T-helper 1 cell (primary cell): ENCODE measurements around the gene KLHL14.
"Not testable (repeated sequence)": the region's sequence is repeated elsewhere in the genome, so short reads cannot be mapped to it uniquely, and the experiment has no call there.

Experiments
- DNase-seq, 5 donors: peaks; one replicate each; pipeline ENCODE4 v3.0.0-alpha.2; 2012 to 2020
- total RNA-seq, 4 donors: gene quantifications; one replicate each; lab custom pipeline; 2026; lab: John Stamatoyannopoulos, UW

The KLHL14 gene
- 0 reads per million in 4 donors for total RNA-seq

DNA sequence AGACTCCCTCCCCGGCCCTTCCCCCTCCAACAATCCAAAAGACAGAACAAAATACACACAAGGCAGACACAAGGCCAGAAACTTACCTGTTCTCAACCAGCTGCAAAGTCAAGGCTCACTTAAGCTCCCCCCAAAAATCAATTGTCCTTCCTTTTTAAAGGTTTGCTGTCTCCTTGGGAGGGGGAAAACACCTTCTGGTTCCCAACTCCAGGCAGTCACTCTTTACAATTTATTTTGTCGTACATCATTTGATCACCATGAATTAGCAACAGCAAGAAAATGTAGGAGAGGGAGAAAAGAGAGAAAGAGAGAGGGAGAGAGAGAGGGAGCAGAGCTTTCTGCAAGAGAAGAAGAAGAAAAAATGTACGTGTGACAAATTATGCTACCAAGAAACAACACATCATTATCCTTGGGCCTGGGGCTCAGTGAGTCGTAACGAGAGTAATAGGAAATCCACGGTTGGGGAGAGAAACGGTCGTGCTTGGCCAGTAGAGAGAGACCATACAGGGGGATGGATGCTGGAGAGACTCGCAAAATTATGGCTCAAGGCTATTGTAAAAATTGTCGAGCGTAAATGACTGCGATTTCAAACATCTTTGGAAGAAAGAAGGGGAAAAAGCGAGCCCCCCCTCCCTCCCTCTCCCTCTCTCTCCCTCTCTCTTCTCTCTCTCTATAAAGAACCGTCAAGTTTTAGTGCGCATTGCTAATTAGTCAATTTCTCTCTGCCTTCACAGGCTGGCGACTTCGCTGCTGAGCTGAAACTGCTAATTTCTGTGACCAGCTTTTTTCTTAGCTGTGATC, at the start of gene KLHL14:
KLHL14 (minus strand) TSS at position 443 of the 801 bp plus-strand sequence. CDS start 2,432 bp downstream, outside the sequence.
- DNase-seq, result no peak

GRCh38 chr18:32822197-32822596, 49.4 kb upstream of the KLHL14 start:
- no peak for DNase-seq

GRCh38 chr18:32815881-32816280, 43.1 kb upstream of the KLHL14 start:
- no peak for DNase-seq

DNA sequence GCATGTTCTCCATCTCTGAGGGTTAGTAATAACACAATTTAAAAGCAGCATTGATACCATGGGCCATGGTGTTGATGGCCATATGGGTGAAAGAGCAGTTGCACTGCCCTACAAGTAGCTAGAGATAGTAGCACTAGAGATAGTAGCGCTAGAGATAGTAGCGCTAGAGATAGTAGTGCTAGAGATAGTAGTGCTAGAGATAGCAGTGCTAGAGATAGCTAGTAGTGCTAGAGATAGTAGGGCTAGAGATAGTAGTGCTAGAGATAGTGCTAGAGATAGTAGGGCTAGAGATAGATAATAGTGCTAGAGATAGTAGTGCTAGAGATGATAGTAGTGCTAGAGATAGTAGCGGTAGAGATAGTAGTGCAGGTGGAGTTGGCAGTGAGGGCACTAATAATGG, 39.5 kb upstream of the KLHL14 start:
- no peak for DNase-seq

DNA sequence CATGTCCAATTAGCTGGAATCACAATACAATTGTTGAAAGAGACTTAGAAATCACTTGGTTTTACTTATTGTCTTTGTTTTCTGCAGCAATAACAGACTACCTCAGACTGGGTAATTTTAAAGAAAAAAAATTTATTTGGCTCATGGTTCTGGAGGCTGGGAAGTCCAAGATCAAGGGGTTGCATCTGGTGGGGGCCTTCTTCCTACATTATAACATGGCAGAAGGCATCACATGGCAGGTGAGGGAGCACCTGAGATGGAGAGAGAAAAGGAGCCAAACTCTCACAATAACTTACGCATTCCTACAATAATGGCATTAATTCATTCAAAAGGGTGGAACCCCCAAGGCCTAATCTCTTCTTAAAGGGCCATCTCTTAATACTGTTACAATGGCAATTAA, 37.5 kb upstream of the KLHL14 start:
- DNase-seq, result no peak

GRCh38 chr18:32805354-32805753, 32.5 kb upstream of the KLHL14 start:
- no peak for DNase-seq

DNA sequence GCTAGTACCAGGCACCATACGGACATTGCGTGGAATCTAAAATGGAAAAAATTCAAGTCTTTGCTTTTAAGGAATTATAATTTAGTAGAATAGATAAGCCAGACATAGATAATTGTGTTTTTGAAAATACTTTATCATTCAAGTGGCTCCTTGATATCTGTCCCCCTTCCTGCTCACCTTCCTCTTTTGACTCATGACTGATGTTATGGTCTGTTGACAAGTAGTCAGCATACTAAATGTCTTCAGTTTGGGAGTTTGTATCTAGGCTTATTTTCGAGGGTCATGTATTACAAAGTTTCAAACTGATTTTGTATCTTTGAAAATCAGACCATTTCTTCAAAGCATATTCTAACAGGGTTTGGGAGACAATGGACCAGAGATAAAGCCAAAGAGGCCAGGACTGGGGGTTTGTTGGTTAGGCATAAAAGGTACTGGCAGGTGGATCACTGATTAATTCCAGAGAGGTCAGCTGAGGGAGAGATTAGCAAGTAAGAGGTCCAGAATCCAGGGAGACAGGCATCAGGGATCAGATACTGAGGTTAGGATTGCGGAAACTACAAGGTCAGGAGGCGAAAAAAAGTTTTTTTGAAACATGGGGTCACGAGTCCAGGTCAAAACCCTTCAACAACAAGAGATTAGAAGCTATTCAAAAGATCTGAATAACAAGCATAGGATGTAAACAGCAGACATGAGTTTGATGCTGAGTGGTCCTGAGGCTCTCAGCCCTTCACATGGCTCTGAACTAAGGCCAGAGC, 31.5 kb upstream of the KLHL14 start:
- no peak for DNase-seq

- no peak for DNase-seq
Measured at GRCh38 chr18:32803568-32803967, 30.7 kb upstream of the KLHL14 start.

- no peak for DNase-seq
Measured at GRCh38 chr18:32802591-32803451, 30.0 kb upstream of the KLHL14 start.

DNA sequence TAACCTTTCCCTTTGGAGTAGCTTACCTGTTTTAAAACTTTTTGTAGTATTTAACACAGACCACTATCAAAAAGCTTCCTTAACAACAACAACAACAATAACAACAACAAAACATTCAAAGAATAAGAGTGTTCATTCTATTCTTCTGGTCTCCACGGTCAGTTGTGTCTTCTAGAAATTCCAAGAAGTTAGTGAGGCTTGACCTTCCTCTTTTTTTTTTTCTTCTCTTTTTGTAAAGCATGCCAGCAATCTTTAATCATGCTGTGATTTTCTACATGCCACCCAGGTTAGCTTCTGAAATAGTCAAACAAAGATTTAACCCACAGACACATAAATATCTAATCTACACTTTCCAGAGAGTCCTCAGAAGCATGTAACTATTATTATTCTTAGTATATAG, 28.4 kb upstream of the KLHL14 start:
- DNase-seq, result no peak

- no peak for DNase-seq
Measured at GRCh38 chr18:32798209-32798960, 25.6 kb upstream of the KLHL14 start.

DNA sequence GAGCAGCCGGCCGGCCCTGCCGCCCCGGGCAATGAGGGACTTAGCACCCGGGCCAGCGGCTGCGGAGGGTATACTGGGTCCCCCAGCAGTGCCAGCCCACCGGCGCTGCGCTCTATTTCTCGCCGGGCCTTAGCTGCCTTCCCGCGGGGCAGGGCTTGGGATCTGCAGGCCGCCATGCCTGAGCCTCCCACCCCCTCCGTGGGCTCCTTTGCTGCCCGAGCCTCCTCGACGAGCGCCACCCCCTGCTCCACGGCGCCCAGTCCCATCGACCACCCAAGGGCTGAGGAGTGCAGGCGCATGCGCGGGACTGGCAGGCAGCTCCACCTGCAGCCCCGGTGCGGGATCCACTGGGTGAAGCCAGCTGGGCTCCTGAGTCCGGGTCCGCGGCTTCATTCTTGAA, 21.8 kb upstream of the KLHL14 start:
- DNase-seq, result not testable (repeated sequence)

DNA sequence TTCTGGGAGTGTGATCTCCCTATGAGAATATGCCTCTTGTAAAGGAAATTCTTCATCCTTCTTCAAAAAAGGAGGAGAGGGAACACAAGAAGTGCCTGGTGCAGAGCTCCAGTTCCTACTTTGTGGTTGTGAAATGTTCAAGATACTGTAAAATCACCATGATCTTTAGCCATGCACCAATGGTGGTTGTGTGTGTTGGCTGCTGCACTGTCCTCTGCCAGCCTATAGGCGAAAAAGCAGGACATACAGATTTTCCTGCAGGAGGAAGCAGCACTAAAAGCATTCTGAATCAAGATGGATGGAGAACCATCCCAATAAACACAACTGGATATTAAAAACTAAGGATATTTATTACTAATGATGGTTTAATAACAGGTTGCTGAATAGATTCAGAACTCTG, 6.2 kb upstream of the KLHL14 start:
- DNase-seq, result no peak

DNA sequence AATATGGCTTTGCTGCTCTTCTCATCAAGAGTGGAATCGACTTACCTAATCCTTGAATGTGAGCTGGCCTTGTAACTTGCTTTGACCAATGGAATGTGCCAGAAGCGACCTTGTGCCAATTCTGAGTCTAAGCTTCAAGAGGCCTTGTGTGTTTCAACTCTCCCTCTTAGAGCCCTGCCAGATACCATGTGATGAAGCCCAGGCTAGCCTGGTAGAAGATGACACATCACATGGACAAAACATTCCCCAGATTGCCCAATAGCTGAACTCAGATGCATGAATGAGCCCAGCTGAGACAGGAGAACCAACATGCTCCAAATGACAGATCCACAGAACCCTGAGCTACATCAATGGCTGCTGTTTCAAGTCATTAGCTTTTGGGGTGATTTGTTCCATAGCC, 4.2 kb upstream of the KLHL14 start:
- DNase-seq, result no peak

GRCh38 chr18:32776561-32776960, 3.7 kb upstream of the KLHL14 start:
- no peak for DNase-seq

- no peak for DNase-seq
Measured at GRCh38 chr18:32775628-32776027, 2.8 kb upstream of the KLHL14 start.

DNA sequence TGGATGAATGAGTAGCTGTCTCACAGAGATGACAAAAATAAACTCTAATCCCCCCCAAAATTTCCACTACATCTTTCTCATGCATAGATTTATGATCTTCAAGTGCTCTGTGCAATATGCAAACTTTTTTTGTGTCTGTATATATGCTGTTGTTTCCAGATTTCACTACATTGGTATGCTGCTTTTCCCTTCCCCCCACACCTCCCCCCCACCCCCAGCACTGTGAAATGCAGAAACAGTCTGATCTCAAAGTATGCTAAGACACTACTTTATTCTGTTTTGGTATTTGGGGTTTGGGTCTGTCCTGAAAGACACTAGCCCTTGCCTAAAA, 524 bp upstream of the KLHL14 start:
- no peak for DNase-seq

- DNase-seq, result no peak
Measured at GRCh38 chr18:32771871-32772580, 797 bp downstream of the KLHL14 start.

DNA sequence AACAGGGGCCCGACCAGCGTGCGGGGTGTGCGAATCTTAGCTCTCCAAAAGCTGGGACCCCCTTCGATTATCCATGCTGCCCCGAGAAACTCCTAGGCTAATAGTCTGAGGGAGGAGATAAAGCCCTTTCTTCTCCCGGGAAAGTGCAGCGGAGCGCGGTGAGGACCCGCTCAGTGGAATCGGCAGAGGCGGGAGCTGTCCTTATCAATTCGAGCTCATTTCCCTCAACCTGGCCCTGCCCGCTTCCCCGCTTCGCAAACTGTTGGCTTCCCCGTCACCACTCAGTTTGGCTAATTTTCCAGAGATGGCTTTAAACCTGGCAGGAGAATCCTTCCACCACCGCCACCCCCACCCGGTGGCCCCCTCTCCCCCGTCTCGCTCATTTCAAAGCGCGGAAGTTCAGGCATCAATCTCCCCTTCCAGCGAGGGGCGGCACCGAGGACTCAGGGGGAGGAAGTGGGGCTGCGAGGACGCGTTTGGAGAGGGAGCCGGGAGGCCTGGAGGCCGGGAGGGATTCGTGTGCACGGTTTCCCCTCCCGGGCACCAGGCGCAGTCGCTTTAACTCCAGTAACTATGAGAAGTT, 1.6 kb downstream of the KLHL14 start:
- DNase-seq, result no peak

DNA sequence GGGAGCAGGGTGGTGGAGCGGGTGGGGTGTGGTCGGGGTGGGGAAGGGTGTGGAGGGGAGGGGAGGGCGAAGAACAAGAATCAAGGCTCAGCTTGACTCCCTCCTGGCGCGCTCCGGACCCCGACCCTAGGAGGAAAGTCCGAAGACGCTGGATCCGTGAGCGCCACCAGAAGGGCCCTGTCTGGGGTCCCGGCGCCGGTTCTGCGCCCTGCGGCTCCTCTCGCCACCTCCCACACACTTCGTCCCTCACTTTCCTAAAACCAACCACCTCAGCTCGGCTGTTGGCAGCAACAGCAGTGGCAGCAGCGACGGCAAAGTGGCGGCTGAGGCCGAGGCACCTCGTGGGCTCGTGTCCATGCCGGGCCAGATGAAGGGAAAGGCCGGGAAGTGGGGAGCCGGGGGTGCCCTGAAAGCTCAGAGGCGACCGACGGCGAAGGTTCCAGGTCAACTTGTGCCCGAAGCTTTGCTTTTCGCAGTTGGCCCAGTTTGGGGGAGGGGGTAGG, 2.1 kb downstream of the KLHL14 start:
- DNase-seq, result no peak

DNA sequence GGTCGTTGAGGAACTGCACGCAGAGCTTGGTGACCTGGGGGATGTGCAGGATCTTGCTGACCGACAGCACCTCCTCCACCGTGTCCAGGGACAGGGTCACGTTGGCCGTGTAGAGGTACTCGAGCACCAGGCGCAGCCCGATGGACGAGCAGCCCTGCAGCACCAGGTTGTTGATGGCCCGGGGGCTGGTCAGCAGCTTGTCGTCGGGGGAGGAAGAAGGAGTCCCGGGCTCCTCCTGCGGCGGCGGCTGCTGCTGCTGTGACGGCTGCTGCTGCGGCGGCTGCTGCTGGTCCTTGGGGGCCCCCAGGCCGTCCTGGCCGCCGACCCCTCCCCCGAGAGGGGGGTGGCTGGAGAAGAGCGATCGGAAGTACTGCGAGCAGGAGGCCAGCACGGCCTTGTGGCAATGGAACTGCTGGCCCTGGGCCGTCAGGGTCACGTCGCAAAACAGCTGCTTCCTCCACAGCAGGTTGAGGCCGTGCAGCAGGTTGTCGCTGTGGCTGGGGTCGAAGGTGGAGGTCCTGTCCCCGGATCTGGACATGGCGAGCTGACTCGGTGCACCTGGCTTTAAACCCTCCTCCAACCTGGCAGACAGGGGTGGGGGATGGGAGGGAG, 2.7 kb downstream of the KLHL14 start:
- DNase-seq, result peak in 1 of 5 donors; percentile 10
